ENCODE results near the gene DTNA. TPM values are rescaled to one million over a fixed set of nuclear protein-coding genes. Genes with fewer than 3 reads are reported as not detected.

The DTNA gene
- total RNA-seq, 1 experiment from 2014 or later = 9.6 TPM

- Histone ChIP-seq H3K4me2 (ENCODE audit: low read length) (no peak overlapping the region), H3K9ac (ENCODE audit: low read length) (no peak overlapping the region), H3K27ac (ENCODE audit: low read depth, low read length) (no peak overlapping the region), H3K36me3 (ENCODE audit: control insufficient read depth in 1 of 2, insufficient read depth in 2 of 2, low read length in 2 of 2) (no peaks in the 10 kb centered on the region), H3K79me2 (ENCODE audit: insufficient read depth, low read length) (no peaks in the 10 kb centered on the region), H3K4me1 (ENCODE audit: control insufficient read depth in 1 of 2, insufficient read depth in 2 of 2, low read length in 2 of 2) (no peaks in the 10 kb centered on the region), H3K4me3 (replicated peaks in 1 of 2; ENCODE audit: low read depth in 1 of 2, low read length in 2 of 2) (no peak overlapping the region), H3K9me3 (ENCODE audit: control insufficient read depth in 1 of 2, insufficient read depth in 1 of 2, low read depth in 1 of 2, low read length in 2 of 2) (no peaks in the 10 kb centered on the region), H3K9me2 (ENCODE audit: insufficient read depth) (no peaks in the 10 kb centered on the region), H2AFZ (ENCODE audit: low read depth, low read length, poor library complexity, severe bottlenecking) (no peak overlapping the region), H3K27me3 (ENCODE audit: insufficient read depth, low read length) (no peaks in the 10 kb centered on the region), H4K20me1 (ENCODE audit: insufficient read depth) (no peaks in the 10 kb centered on the region)
- RAD21 ChIA-PET (ENCODE audit: low non-redundant PET in 1 of 2, low total read pairs in 2 of 2, uncharacterized antibody in 2 of 2, unreplicated experiment in 2 of 2) = interaction anchor here in 1 of 2 experiments (0.7 to 1.2 kb wide), 3 partner anchors 126 to 665 kb away, joined by 3 to 4 read pairs (median 3); no protein-coding TSS in a partner anchor
- no TSS peak for BruUV-seq (replicated peaks)
- CTCF ChIA-PET = interaction anchor here (0.6 to 2.2 kb wide), 12 partner anchors 9 to 665 kb away, joined by 3 to 29 read pairs (median 5); no protein-coding TSS in a partner anchor
- ATAC-seq (peak; percentile 87), DNase-seq (ENCODE audit: low read depth, low spot score) (peak; percentile 59)
- intact Hi-C loops (cut with micrococcal nuclease) = loop anchor here (1.0 to 5.0 kb wide), 4 partner anchors 127 to 1556 kb away; no protein-coding TSS in a partner anchor
- POLR2A ChIA-PET = no interaction called here
- peak; percentile 79 for TF ChIP-seq RAD21 (IDR thresholded peaks at IDR 0.05; ENCODE audit: low read depth)
- no peak for TF ChIP-seq SRF (IDR thresholded peaks at IDR 0.05; ENCODE audit: low read depth)
- TF ChIP-seq CEBPB (IDR thresholded peaks at IDR 0.05; ENCODE audit: low read depth) = peak; percentile 34; the same call in 1 of the 2 replicates
- TF ChIP-seq ZFX (IDR thresholded peaks at IDR 0.05) = no peak
- TF ChIP-seq, protein P1, sequence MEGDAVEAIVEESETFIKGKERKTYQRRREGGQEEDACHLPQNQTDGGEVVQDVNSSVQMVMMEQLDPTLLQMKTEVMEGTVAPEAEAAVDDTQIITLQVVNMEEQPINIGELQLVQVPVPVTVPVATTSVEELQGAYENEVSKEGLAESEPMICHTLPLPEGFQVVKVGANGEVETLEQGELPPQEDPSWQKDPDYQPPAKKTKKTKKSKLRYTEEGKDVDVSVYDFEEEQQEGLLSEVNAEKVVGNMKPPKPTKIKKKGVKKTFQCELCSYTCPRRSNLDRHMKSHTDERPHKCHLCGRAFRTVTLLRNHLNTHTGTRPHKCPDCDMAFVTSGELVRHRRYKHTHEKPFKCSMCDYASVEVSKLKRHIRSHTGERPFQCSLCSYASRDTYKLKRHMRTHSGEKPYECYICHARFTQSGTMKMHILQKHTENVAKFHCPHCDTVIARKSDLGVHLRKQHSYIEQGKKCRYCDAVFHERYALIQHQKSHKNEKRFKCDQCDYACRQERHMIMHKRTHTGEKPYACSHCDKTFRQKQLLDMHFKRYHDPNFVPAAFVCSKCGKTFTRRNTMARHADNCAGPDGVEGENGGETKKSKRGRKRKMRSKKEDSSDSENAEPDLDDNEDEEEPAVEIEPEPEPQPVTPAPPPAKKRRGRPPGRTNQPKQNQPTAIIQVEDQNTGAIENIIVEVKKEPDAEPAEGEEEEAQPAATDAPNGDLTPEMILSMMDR (IDR thresholded peaks at IDR 0.05 in 2 of 3, conservative IDR thresholded peaks at IDR 0.05 in 1 of 3; ENCODE audit: borderline replicate concordance in 1 of 3, insufficient read depth in 1 of 3, low read depth in 2 of 3, low read length in 2 of 3) = peak; percentile 42 to 79 (median 64); a peak in 5 of 6 replicates
These were observed 77.9 kb downstream of the DTNA start for GRCh38 chr18:34787931-34788532.

- ATAC-seq (no peak), DNase-seq (ENCODE audit: low read depth, low spot score) (no peak)
- no peaks in the 10 kb centered on the region for H4K20me1 ChIP-seq (ENCODE audit: insufficient read depth)
- H3K27ac ChIP-seq (ENCODE audit: low read depth, low read length) = no peak overlapping the region
- H3K9me3 ChIP-seq (ENCODE audit: control insufficient read depth in 1 of 2, insufficient read depth in 1 of 2, low read depth in 1 of 2, low read length in 2 of 2) = no peaks in the 10 kb centered on the region
- ChIA-PET CTCF (interaction anchor here (2.2 kb wide), 1 partner anchor 196 kb away, joined by 7 read pairs; no protein-coding TSS in a partner anchor), RAD21 (ENCODE audit: low non-redundant PET in 1 of 2, low total read pairs in 2 of 2, uncharacterized antibody in 2 of 2, unreplicated experiment in 2 of 2) (no interaction called here), POLR2A (no interaction called here)
- H3K79me2 ChIP-seq (ENCODE audit: insufficient read depth, low read length) = no peaks in the 10 kb centered on the region
- no peaks in the 10 kb centered on the region for H3K27me3 ChIP-seq (ENCODE audit: insufficient read depth, low read length)
- no TSS peak for BruUV-seq (replicated peaks)
- H3K9ac ChIP-seq (ENCODE audit: low read length) = no peak overlapping the region
- no peaks in the 10 kb centered on the region for H3K36me3 ChIP-seq (ENCODE audit: control insufficient read depth in 1 of 2, insufficient read depth in 2 of 2, low read length in 2 of 2)
- H3K4me2 ChIP-seq (ENCODE audit: low read length) = no peak overlapping the region
- TF ChIP-seq ELF1 (IDR thresholded peaks at IDR 0.05; ENCODE audit: borderline replicate concordance, low read depth) = no peak
- TF ChIP-seq, protein P2, sequence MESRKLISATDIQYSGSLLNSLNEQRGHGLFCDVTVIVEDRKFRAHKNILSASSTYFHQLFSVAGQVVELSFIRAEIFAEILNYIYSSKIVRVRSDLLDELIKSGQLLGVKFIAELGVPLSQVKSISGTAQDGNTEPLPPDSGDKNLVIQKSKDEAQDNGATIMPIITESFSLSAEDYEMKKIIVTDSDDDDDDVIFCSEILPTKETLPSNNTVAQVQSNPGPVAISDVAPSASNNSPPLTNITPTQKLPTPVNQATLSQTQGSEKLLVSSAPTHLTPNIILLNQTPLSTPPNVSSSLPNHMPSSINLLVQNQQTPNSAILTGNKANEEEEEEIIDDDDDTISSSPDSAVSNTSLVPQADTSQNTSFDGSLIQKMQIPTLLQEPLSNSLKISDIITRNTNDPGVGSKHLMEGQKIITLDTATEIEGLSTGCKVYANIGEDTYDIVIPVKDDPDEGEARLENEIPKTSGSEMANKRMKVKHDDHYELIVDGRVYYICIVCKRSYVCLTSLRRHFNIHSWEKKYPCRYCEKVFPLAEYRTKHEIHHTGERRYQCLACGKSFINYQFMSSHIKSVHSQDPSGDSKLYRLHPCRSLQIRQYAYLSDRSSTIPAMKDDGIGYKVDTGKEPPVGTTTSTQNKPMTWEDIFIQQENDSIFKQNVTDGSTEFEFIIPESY (IDR thresholded peaks at IDR 0.05; ENCODE audit: extremely low read depth, insufficient replicate concordance, low read length) = no peak
- TF ChIP-seq RAD21 (IDR thresholded peaks at IDR 0.05; ENCODE audit: low read depth) = no peak
- no peak for TF ChIP-seq SP1 (IDR thresholded peaks at IDR 0.05; ENCODE audit: low read depth)
- TF ChIP-seq EGR1 (IDR thresholded peaks at IDR 0.05; ENCODE audit: low read depth) = no peak
- no peak overlapping the region for H2AFZ ChIP-seq (ENCODE audit: low read depth, low read length, poor library complexity, severe bottlenecking)
- intact Hi-C loops (cut with micrococcal nuclease) = loop anchor here (5.0 kb wide), 1 partner anchor 1558 kb away; no protein-coding TSS in a partner anchor
- no peaks in the 10 kb centered on the region for H3K4me1 ChIP-seq (ENCODE audit: control insufficient read depth in 1 of 2, insufficient read depth in 2 of 2, low read length in 2 of 2)
- H3K9me2 ChIP-seq (ENCODE audit: insufficient read depth) = no peaks in the 10 kb centered on the region
- H3K4me3 ChIP-seq (replicated peaks in 1 of 2; ENCODE audit: low read depth in 1 of 2, low read length in 2 of 2) = no peak overlapping the region
These were observed 79.8 kb downstream of the DTNA start for GRCh38 chr18:34789768-34790344.

Measured in HCT116 (cell line).